ENCODE data around the gene CDK17. TPM values are rescaled to one million over a fixed set of nuclear protein-coding genes. Genes with fewer than 3 reads are reported as not detected.
"Not testable (repeated sequence)": the region's sequence is repeated elsewhere in the genome, so short reads cannot be mapped to it uniquely, and the experiment has no call there.

CDK17 gene
- total RNA-seq, 1 donor from 2014 or later = 46.7 TPM

- Mint-ChIP-seq H3K27ac (ENCODE audit: unreplicated experiment) (no peak overlapping the region), H3K4me1 (ENCODE audit: low read depth, unreplicated experiment) (peaks cover 11% of the 10 kb centered on the region), H3K36me3 (ENCODE audit: unreplicated experiment) (no peaks in the 10 kb centered on the region), H3K4me3 (ENCODE audit: unreplicated experiment) (no peak overlapping the region), H3K27me3 (ENCODE audit: unreplicated experiment) (no peaks in the 10 kb centered on the region), H3K9me3 (ENCODE audit: unreplicated experiment) (no peaks in the 10 kb centered on the region)
- DNase-seq = no peak
- no peak for TF ChIP-seq CTCF (IDR thresholded peaks at IDR 0.05; ENCODE audit: partially characterized antibody, unreplicated experiment)
Observed at GRCh38 chr12:96420277-96420835, 20.1 kb upstream of the CDK17 start.

DNA sequence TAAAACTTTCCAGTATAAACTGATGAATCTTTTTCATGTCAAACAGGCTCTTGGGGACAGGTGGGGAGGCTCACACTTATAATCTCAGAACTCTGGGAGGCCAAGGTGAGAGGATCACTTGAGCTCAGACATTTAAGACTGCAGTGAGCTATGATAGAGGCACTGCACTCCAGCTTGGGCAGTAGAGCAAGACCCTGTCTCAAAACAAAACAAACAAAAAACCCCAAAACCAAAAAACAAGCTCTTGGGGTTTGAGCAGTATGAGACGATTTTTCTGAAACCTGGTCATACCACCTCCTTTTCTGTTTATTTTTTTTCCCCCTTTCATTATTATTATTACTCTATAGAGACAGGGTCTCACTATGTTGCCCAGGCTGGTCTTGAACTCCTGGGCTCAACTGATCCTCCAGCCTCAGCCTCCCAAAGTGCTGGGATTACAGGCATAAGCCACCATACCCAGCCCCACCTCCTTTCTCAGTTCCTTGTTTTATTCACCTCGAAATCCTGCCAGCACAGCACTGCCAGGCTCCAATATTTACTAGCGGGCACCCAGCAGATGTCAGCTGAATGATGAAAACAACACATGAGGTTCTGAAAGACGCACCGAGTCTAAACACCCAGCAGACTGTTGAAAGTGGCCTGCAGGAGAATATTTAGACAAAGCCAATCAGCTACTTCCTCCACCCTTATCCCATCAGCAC lies 19.5 kb upstream of the CDK17 start:
- peaks cover 2% of the 10 kb centered on the region for H3K27me3 Mint-ChIP-seq (ENCODE audit: unreplicated experiment)
- no peak for TF ChIP-seq CTCF (IDR thresholded peaks at IDR 0.05; ENCODE audit: partially characterized antibody, unreplicated experiment)
- H3K27ac Mint-ChIP-seq (ENCODE audit: unreplicated experiment) = no peak overlapping the region
- H3K4me1 Mint-ChIP-seq (ENCODE audit: low read depth, unreplicated experiment) = peaks cover 11% of the 10 kb centered on the region
- DNase-seq = no peak
- H3K4me3 Mint-ChIP-seq (ENCODE audit: unreplicated experiment) = no peak overlapping the region
- H3K36me3 Mint-ChIP-seq (ENCODE audit: unreplicated experiment) = no peaks in the 10 kb centered on the region
- peaks cover under 1% of the 10 kb centered on the region for H3K9me3 Mint-ChIP-seq (ENCODE audit: unreplicated experiment)

- not testable (repeated sequence) for H3K36me3 Mint-ChIP-seq (ENCODE audit: unreplicated experiment); H3K9me3 Mint-ChIP-seq (ENCODE audit: unreplicated experiment); H3K4me3 Mint-ChIP-seq (ENCODE audit: unreplicated experiment); H3K27me3 Mint-ChIP-seq (ENCODE audit: unreplicated experiment); H3K27ac Mint-ChIP-seq (ENCODE audit: unreplicated experiment); DNase-seq
- peaks cover 16% of the 10 kb centered on the region for H3K4me1 Mint-ChIP-seq (ENCODE audit: low read depth, unreplicated experiment)
Observed at GRCh38 chr12:96417688-96418087, 17.4 kb upstream of the CDK17 start.

GRCh38 chr12:96416033-96416799 lies 16.0 kb upstream of the CDK17 start:
- no peak for DNase-seq
- peaks cover 2% of the 10 kb centered on the region for H3K9me3 Mint-ChIP-seq (ENCODE audit: unreplicated experiment)
- H3K36me3 Mint-ChIP-seq (ENCODE audit: unreplicated experiment) = no peaks in the 10 kb centered on the region
- peaks cover 16% of the 10 kb centered on the region for H3K4me1 Mint-ChIP-seq (ENCODE audit: low read depth, unreplicated experiment)
- no peak overlapping the region for H3K4me3 Mint-ChIP-seq (ENCODE audit: unreplicated experiment)
- no peak for TF ChIP-seq CTCF (IDR thresholded peaks at IDR 0.05; ENCODE audit: partially characterized antibody, unreplicated experiment)
- peaks cover 4% of the 10 kb centered on the region for H3K27me3 Mint-ChIP-seq (ENCODE audit: unreplicated experiment)
- H3K27ac Mint-ChIP-seq (ENCODE audit: unreplicated experiment) = peak overlapping the region; percentile 29

GRCh38 chr12:96414637-96415036 lies 14.4 kb upstream of the CDK17 start:
- Mint-ChIP-seq H3K27me3 (ENCODE audit: unreplicated experiment) (peaks cover 4% of the 10 kb centered on the region), H3K9me3 (ENCODE audit: unreplicated experiment) (peaks cover 2% of the 10 kb centered on the region), H3K4me1 (ENCODE audit: low read depth, unreplicated experiment) (peaks cover 16% of the 10 kb centered on the region), H3K36me3 (ENCODE audit: unreplicated experiment) (no peaks in the 10 kb centered on the region), H3K27ac (ENCODE audit: unreplicated experiment) (peak overlapping the region; percentile 48), H3K4me3 (ENCODE audit: unreplicated experiment) (peak overlapping the region; percentile 39)
- no peak for TF ChIP-seq CTCF (IDR thresholded peaks at IDR 0.05; ENCODE audit: partially characterized antibody, unreplicated experiment)
- no peak for DNase-seq

All from glutamatergic neuron (in vitro differentiated cells).